Naive thymus-derived CD8-positive, alpha-beta T cell (primary cell): ENCODE data around the gene SSUH2. TPM values are rescaled to one million over a fixed set of nuclear protein-coding genes. Genes with fewer than 3 reads are reported as not detected.

Experiments used
- ATAC-seq, 2 donors: fragments of 150-1000 bp; cut with Tn5 transposase in 1 of 2; sonication (Bioruptor Pico), chemical (Tn5 transposase) in 1 of 2; 1 replicate in 1 of 2; 2 replicates in 1 of 2; pipeline ENCODE4 v1.10.0; 2021; ENCODE audit warnings: mild to moderate bottlenecking in 2 of 2, moderate library complexity in 2 of 2
- POLR2A ChIA-PET: fragments of 350-600 bp; sonication (Branson Sonifier 250); formaldehyde crosslinking; loops from one replicate; lab custom pipeline; 2021; ENCODE audit warnings: antibody characterized with exemption; lab: Charles Lee
- DNase-seq, 10 donors: peaks; one replicate each; pipeline versions ENCODE4 v3.0.0 to v3.0.0-alpha.2; 2020 to 2022
- H3K27ac Mint-ChIP-seq, 10 donors: one replicate each; pipeline ENCODE4 v1.8.0; 2020 to 2022; ENCODE audit warnings: mild to moderate bottlenecking in 10 of 10, mixed read lengths in 10 of 10, moderate library complexity in 4 of 10, inconsistent platforms in 1 of 10
- H3K27me3 Mint-ChIP-seq, 5 donors: one replicate each; pipeline ENCODE4 v1.8.0; 2021 to 2022; ENCODE audit warnings: mixed read lengths in 5 of 5
- H3K36me3 Mint-ChIP-seq, 3 donors: one replicate each; pipeline ENCODE4 v1.8.0; 2020 to 2022; ENCODE audit warnings: mixed read lengths in 3 of 3, mild to moderate bottlenecking in 2 of 3, inconsistent platforms in 1 of 3
- H3K4me1 Mint-ChIP-seq, 4 donors: one replicate each; pipeline ENCODE4 v1.8.0; 2021 to 2022; ENCODE audit warnings: mixed read lengths in 4 of 4
- H3K4me3 Mint-ChIP-seq, 10 donors: one replicate each; pipeline ENCODE4 v1.8.0; 2020 to 2022; ENCODE audit warnings: mild to moderate bottlenecking in 10 of 10, mixed read lengths in 10 of 10, moderate library complexity in 6 of 10, inconsistent platforms in 1 of 10
- H3K9me3 Mint-ChIP-seq, 9 donors: one replicate each; pipeline ENCODE4 v1.8.0; 2020 to 2022; ENCODE audit warnings: mixed read lengths in 9 of 9, mild to moderate bottlenecking in 3 of 9, inconsistent platforms in 1 of 9, moderate library complexity in 1 of 9
- polyA plus RNA-seq, 3 donors: library from polyadenylated mRNA; unstranded; fragments of 300-500 nt; fragmentation: Illumina TruSeq; gene quantifications; one replicate each; pipeline ENCODE4 v1.2.3, GENCODE V29; 2021
- total RNA-seq, 8 experiments: library from RNA in 2 of 8; stranded (reverse) in 2 of 8; gene quantifications; one replicate each; pipeline ENCODE4 v1.2.3 and lab custom pipeline; 2021 to 2026

Gene SSUH2
- total and polyA plus RNA-seq, 5 experiments from 2014 or later, result not detected

- DNase-seq, result no peak
- H3K27me3 Mint-ChIP-seq, result peaks cover 0 to 6% (median 0%) of the 10 kb centered on the region in 5 donors
- H3K9me3 Mint-ChIP-seq, result peaks cover 0 to 2% (median 0%) of the 10 kb centered on the region in 9 donors
- H3K4me3 Mint-ChIP-seq, result no peak overlapping the region
- no peak overlapping the region for H3K27ac Mint-ChIP-seq
- no peaks in the 10 kb centered on the region for H3K36me3 Mint-ChIP-seq
- no peaks in the 10 kb centered on the region for H3K4me1 Mint-ChIP-seq
- POLR2A ChIA-PET, result no interaction called here
- ATAC-seq, result no peak
These were observed 67.6 kb downstream of the SSUH2 start for GRCh38 chr3:8576841-8577571.

- no peaks in the 10 kb centered on the region for H3K36me3 Mint-ChIP-seq
- ATAC-seq (no peak), DNase-seq (no peak)
- H3K27ac Mint-ChIP-seq, result no peak overlapping the region
- H3K4me3 Mint-ChIP-seq, result no peak overlapping the region
- peaks cover 0 to 2% (median under 1%) of the 10 kb centered on the region in 4 donors for H3K4me1 Mint-ChIP-seq
- H3K9me3 Mint-ChIP-seq, result peaks cover 0 to 2% (median 0%) of the 10 kb centered on the region in 9 donors
- POLR2A ChIA-PET, result no interaction called here
- peaks cover 0 to 6% (median 0%) of the 10 kb centered on the region in 5 donors for H3K27me3 Mint-ChIP-seq
These were observed 68.2 kb downstream of the SSUH2 start for GRCh38 chr3:8576436-8576835.

GRCh38 chr3:8575364-8576104, 69.1 kb downstream of the SSUH2 start:
- peaks cover 0 to 4% (median 0%) of the 10 kb centered on the region in 5 donors for H3K27me3 Mint-ChIP-seq
- no peak for DNase-seq
- H3K9me3 Mint-ChIP-seq, result peaks cover 0 to 2% (median 0%) of the 10 kb centered on the region in 9 donors
- POLR2A ChIA-PET, result no interaction called here
- no peak for ATAC-seq
- peaks cover 3 to 11% (median 7%) of the 10 kb centered on the region in 4 donors for H3K4me1 Mint-ChIP-seq
- no peak overlapping the region for H3K4me3 Mint-ChIP-seq
- H3K36me3 Mint-ChIP-seq, result no peaks in the 10 kb centered on the region
- no peak overlapping the region for H3K27ac Mint-ChIP-seq

- H3K36me3 Mint-ChIP-seq, result no peaks in the 10 kb centered on the region
- H3K27ac Mint-ChIP-seq, result no peak overlapping the region
- no peak for ATAC-seq
- H3K4me3 Mint-ChIP-seq, result no peak overlapping the region
- peaks cover 3 to 14% (median 9%) of the 10 kb centered on the region in 4 donors for H3K4me1 Mint-ChIP-seq
- POLR2A ChIA-PET, result no interaction called here
- peaks cover 0 to 4% (median 0%) of the 10 kb centered on the region in 9 donors for H3K9me3 Mint-ChIP-seq
- peaks cover 0 to 4% (median 0%) of the 10 kb centered on the region in 5 donors for H3K27me3 Mint-ChIP-seq
- DNase-seq, result no peak
These were observed 69.8 kb downstream of the SSUH2 start for GRCh38 chr3:8574670-8575322.

- peaks cover 0 to 9% (median 0%) of the 10 kb centered on the region in 9 donors for H3K9me3 Mint-ChIP-seq
- no peak for ATAC-seq
- no peak overlapping the region for H3K27ac Mint-ChIP-seq
- H3K27me3 Mint-ChIP-seq, result peaks cover 0 to 4% (median 0%) of the 10 kb centered on the region in 5 donors
- no peak overlapping the region for H3K4me3 Mint-ChIP-seq
- no peak for DNase-seq
- peaks cover 3 to 14% (median 9%) of the 10 kb centered on the region in 4 donors for H3K4me1 Mint-ChIP-seq
- H3K36me3 Mint-ChIP-seq, result no peaks in the 10 kb centered on the region
- POLR2A ChIA-PET, result no interaction called here
These were observed 70.4 kb downstream of the SSUH2 start for GRCh38 chr3:8574040-8574669.

- peaks cover 3 to 14% (median 9%) of the 10 kb centered on the region in 4 donors for H3K4me1 Mint-ChIP-seq
- DNase-seq (no peak), ATAC-seq (no peak)
- POLR2A ChIA-PET, result no interaction called here
- no peak overlapping the region for H3K27ac Mint-ChIP-seq
- H3K36me3 Mint-ChIP-seq, result no peaks in the 10 kb centered on the region
- no peak overlapping the region for H3K4me3 Mint-ChIP-seq
- peaks cover 0 to 6% (median 0%) of the 10 kb centered on the region in 5 donors for H3K27me3 Mint-ChIP-seq
- H3K9me3 Mint-ChIP-seq, result peaks cover 0 to 9% (median 0%) of the 10 kb centered on the region in 9 donors
These were observed 71.2 kb downstream of the SSUH2 start for GRCh38 chr3:8573342-8573926.

GRCh38 chr3:8571256-8571655, 73.3 kb downstream of the SSUH2 start:
- Mint-ChIP-seq H3K27me3 (peaks cover 0 to 6% (median 0%) of the 10 kb centered on the region in 5 donors), H3K9me3 (peaks cover 0 to 9% (median 0%) of the 10 kb centered on the region in 9 donors), H3K27ac (peak overlapping the region in 1 of 10 donors; percentile 48), H3K4me1 (peaks cover 3 to 14% (median 9%) of the 10 kb centered on the region in 4 donors), H3K4me3 (no peak overlapping the region), H3K36me3 (no peaks in the 10 kb centered on the region)
- ATAC-seq (no peak), DNase-seq (no peak)
- POLR2A ChIA-PET, result no interaction called here

Other genes with a start within 250 kb of the SSUH2 start
- gene LMCD1, start 143.0 kb downstream of the SSUH2 start, total RNA-seq, result not detected
- gene LMCD1, start 143.0 kb downstream of the SSUH2 start, polyA plus RNA-seq, result 1 to 10 TPM in 1 of 3 donors, not detected in 2; 1.2 TPM
- gene CAV3, start 89.0 kb upstream of the SSUH2 start, total RNA-seq, result not detected
- gene CAV3, start 89.0 kb upstream of the SSUH2 start, polyA plus RNA-seq, result not detected
- gene OXTR, start 124.8 kb upstream of the SSUH2 start, total RNA-seq, result under 1 TPM; 0.18 to 0.58 TPM
- not detected for gene OXTR, start 124.8 kb upstream of the SSUH2 start, polyA plus RNA-seq